ENCODE data around the gene MAPK8. TPM values are rescaled to one million over a fixed set of nuclear protein-coding genes. Genes with fewer than 3 reads are reported as not detected.

MAPK8 gene
- polyA plus RNA-seq (2012; ENCODE audit: insufficient read depth, insufficient read length, low read depth), result 50.2 TPM

DNA sequence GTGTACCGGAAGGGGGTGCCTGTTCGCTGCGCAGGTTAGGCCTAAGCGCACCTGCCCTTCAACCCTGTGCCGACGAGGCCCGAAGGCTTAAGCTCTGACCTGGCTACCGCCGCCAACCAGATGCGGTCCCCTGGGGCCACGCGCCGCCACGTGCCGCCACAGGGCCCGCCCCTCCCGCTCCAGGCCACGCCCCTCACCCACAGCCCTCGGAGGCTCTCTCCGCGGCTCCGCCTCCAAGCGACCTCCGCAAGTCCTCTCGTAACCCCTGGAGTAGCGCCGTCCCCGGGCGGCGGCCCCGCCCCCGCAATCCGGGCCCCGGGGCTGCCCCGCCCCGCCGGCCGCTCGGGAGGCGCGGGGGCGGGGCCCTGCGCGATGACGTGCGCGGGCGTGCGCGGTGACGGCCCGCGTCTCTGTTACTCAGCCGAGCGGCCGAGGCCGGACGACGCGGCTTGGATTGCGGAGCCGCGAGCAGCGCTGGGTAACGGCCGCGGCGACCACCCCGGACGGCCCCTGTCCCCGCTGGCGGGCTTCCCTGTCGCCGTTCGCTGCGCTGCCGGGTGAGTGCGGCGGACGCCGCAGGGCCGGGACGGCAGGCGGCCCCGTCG lies at the start of gene MAPK8:
Gene MAPK8, plus strand, starts transcription at position 413 of the 605 bp plus-strand sequence. CDS start 94,984 bp downstream, outside the sequence.
- no peaks in the 10 kb centered on the region for H3K9me3 ChIP-seq
- no peaks in the 10 kb centered on the region for H3K36me3 ChIP-seq
- peaks cover 3% of the 10 kb centered on the region; the same call in 1 of the 2 replicates for H3K4me1 ChIP-seq
- peak within 1 kb of the TSS; percentile 78 for H3K4me3 ChIP-seq (ENCODE audit: low read depth, low read length)
- DNase-seq, result peak; percentile 96
- H3K27me3 ChIP-seq, result no peaks in the 10 kb centered on the region
- TF ChIP-seq, protein P1, sequence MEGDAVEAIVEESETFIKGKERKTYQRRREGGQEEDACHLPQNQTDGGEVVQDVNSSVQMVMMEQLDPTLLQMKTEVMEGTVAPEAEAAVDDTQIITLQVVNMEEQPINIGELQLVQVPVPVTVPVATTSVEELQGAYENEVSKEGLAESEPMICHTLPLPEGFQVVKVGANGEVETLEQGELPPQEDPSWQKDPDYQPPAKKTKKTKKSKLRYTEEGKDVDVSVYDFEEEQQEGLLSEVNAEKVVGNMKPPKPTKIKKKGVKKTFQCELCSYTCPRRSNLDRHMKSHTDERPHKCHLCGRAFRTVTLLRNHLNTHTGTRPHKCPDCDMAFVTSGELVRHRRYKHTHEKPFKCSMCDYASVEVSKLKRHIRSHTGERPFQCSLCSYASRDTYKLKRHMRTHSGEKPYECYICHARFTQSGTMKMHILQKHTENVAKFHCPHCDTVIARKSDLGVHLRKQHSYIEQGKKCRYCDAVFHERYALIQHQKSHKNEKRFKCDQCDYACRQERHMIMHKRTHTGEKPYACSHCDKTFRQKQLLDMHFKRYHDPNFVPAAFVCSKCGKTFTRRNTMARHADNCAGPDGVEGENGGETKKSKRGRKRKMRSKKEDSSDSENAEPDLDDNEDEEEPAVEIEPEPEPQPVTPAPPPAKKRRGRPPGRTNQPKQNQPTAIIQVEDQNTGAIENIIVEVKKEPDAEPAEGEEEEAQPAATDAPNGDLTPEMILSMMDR (IDR thresholded peaks at IDR 0.05; ENCODE audit: low read depth, low read length), result no peak

DNA sequence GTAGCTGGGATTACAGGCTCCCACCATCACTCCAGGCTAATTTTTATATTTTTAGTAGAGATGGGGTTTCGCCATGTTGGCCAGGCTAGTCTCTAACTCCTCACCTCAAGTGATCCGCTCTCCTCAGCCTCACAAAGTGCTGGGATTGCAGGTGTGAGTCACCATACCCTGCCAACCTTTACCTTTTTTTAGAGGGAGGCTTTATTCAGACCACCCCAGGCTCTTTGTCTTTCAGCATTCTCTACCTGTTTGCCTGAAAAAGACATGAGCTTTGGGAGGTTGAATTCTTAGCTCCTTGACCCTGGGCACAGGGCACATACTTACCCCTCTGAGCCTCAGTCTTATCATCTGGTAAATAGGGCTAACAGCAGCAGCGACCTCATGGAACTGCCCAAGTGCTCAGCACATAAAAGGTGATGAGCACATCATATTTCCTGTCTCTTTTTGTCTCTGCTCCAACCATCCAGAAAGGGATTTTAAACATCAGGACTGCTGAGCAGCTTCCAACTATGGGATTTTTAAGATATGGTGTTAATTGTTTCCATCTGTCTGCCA lies 49.0 kb upstream of the MAPK8 start:
- Histone ChIP-seq H3K9me3 (no peaks in the 10 kb centered on the region; the same call in 1 of the 2 replicates), H3K36me3 (no peaks in the 10 kb centered on the region), H3K4me1 (no peaks in the 10 kb centered on the region), H3K4me3 (ENCODE audit: low read depth, low read length) (no peak overlapping the region), H3K27me3 (peaks cover 4% of the 10 kb centered on the region; the same call in 1 of the 2 replicates)
- no peak for DNase-seq
- TF ChIP-seq, protein P1 (IDR thresholded peaks at IDR 0.05; ENCODE audit: low read depth, low read length), result no peak

DNA sequence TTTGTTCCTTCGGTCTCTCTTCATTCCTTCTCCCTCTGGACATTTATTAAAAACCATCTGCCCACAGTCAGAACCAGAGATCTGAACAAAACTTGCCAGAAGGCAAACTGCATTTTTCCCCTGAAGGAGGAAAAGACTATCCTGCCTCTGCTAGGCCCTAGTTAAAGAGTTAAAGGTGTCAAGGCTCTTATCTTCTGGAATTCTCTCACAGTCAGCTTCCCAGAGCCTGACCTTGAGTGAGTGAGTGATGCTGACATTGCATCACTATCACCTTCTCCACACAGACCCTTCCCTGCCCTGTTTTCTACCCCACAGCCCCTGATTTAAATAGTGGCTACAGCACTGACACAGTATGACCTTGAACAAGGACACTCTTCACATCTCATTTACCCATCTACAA lies 48.4 kb upstream of the MAPK8 start:
- Histone ChIP-seq H3K36me3 (no peaks in the 10 kb centered on the region), H3K4me1 (no peaks in the 10 kb centered on the region), H3K4me3 (ENCODE audit: low read depth, low read length) (no peak overlapping the region), H3K9me3 (no peaks in the 10 kb centered on the region; the same call in 1 of the 2 replicates), H3K27me3 (peaks cover 4% of the 10 kb centered on the region; the same call in 1 of the 2 replicates)
- DNase-seq, result no peak
- TF ChIP-seq, protein P1 (IDR thresholded peaks at IDR 0.05; ENCODE audit: low read depth, low read length), result no peak

DNA sequence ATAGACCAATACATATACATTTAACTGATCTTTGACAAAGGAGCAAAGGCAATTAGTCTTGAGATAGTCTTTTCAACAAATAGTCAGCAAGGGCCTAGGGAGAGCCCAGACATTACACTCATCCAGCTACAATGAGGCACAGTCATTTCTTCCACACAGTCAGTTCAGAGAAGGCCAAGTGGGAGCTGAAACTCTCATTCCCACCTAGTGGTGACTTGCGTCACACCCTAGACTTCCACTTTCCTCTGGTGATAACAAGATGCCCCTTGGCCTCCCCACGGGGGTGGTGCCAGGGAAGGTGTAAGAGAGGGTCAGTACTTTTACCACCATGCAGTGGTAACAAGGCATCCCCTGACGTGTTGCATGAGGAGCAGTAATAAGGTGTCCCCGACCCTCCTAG lies 39.9 kb upstream of the MAPK8 start:
- Histone ChIP-seq H3K36me3 (no peaks in the 10 kb centered on the region), H3K9me3 (no peaks in the 10 kb centered on the region), H3K4me1 (no peaks in the 10 kb centered on the region), H3K4me3 (ENCODE audit: low read depth, low read length) (no peak overlapping the region), H3K27me3 (peaks cover 14% of the 10 kb centered on the region)
- no peak for DNase-seq
- TF ChIP-seq, protein P1 (IDR thresholded peaks at IDR 0.05; ENCODE audit: low read depth, low read length), result no peak

DNA sequence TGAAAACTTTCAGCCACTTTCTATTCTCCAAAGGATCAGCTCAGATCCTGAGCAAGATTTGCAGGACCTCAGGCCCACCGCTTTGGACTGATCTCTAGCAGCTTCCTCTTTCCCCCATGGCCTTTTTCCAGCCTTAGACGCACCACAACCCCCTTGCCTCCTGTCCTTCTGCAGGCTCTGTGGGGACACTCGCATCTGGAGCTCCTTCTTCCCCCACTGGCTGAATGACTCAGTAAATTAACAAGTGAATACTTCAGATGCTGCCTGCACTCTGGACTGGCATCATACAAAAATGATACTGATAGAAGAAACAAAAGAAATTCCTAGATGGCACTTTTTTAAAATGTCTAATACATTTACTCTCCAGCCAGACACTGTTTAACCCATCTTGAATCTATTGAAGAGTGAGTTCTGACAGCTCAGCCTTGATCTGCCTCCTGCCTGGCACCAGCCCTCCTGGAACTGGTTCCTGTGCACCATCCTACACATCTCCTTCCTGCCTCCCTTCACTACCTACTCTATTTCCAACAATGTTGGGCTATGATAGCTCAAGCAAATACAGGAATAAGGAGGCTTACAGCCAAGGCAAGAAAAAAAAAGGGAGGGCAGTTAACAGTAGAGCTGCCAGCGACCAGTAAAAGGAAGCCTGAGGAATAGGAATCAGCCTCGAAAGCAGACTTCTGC lies 35.3 kb upstream of the MAPK8 start:
- peaks cover 10% of the 10 kb centered on the region; the same call in 1 of the 2 replicates for H3K27me3 ChIP-seq
- H3K9me3 ChIP-seq, result no peaks in the 10 kb centered on the region
- no peak for DNase-seq
- no peaks in the 10 kb centered on the region for H3K36me3 ChIP-seq
- H3K4me3 ChIP-seq (ENCODE audit: low read depth, low read length), result no peak overlapping the region
- no peaks in the 10 kb centered on the region for H3K4me1 ChIP-seq
- TF ChIP-seq, protein P1 (IDR thresholded peaks at IDR 0.05; ENCODE audit: low read depth, low read length), result no peak

Measured in BE2C (cell line).